ENCODE data around the gene ARHGAP10.

GRCh38 chr4:147723326-147723725 lies 8.6 kb upstream of the ARHGAP10 start:
- TF ChIP-seq, protein P1, sequence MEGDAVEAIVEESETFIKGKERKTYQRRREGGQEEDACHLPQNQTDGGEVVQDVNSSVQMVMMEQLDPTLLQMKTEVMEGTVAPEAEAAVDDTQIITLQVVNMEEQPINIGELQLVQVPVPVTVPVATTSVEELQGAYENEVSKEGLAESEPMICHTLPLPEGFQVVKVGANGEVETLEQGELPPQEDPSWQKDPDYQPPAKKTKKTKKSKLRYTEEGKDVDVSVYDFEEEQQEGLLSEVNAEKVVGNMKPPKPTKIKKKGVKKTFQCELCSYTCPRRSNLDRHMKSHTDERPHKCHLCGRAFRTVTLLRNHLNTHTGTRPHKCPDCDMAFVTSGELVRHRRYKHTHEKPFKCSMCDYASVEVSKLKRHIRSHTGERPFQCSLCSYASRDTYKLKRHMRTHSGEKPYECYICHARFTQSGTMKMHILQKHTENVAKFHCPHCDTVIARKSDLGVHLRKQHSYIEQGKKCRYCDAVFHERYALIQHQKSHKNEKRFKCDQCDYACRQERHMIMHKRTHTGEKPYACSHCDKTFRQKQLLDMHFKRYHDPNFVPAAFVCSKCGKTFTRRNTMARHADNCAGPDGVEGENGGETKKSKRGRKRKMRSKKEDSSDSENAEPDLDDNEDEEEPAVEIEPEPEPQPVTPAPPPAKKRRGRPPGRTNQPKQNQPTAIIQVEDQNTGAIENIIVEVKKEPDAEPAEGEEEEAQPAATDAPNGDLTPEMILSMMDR (IDR thresholded peaks at IDR 0.05; ENCODE audit: borderline replicate concordance, extremely low read depth, low read length, poor library complexity, severe bottlenecking) = no peak
- no peak for TF ChIP-seq EZH2 (IDR thresholded peaks at IDR 0.05; ENCODE audit: borderline replicate concordance, low read depth, low read length, severe bottlenecking)

Measured in DND-41 (cell line).